K562 (cell line): Measurements from ENCODE around the gene PDCD10. TPM values are rescaled to one million over a fixed set of nuclear protein-coding genes. Genes with fewer than 3 reads are reported as not detected.

Experiments
- ATAC-seq: fragments of 200-7000 bp; cut with Tn5 transposase; 3 replicates; pipeline ENCODE4 v1.9.1; 2020; ENCODE audit warnings: moderate library complexity
- BruUV-seq: library from RNA; stranded (reverse); fragments of 400-500 nt; replicated peaks from 2 replicates; lab custom pipeline; 2021; lab: Mats Ljungman, UMichigan
- CTCF ChIA-PET: fragments of 300-600 bp; formaldehyde crosslinking; extraction: SDS; loops from one replicate; lab custom pipeline; 2021; ENCODE audit warnings: low intra/inter-chr PET ratio; lab: Yijun Ruan, JAX
- POLR2A ChIA-PET: fragments of 300-600, 350-650 bp; sonication (Branson Sonifier 250); formaldehyde crosslinking; extraction: SDS; loops from one replicate; lab custom pipeline; 2021; ENCODE audit warnings: antibody characterized with exemption, inconsistent platforms; lab: Yijun Ruan, JAX
- DNase-seq, 4 experiments: peaks; one replicate each; pipeline versions ENCODE4 v3.0.0 to v3.0.0-alpha.2; 2011 to 2018; ENCODE audit warnings: low spot score in 3 of 4, mixed read lengths in 3 of 4; ENCODE audit errors: extremely low read depth in 1 of 4
- FAIRE-seq: peaks from 2 replicates; lab custom pipeline; 2011; peaks lifted over from hg19 to GRCh38; lab: Jason Lieb, UNC
- H2AFZ ChIP-seq: 2 replicates; pipeline ENCODE4 v1.6.0; 2011; ENCODE audit warnings: low read depth, low read length, control low read depth, inconsistent platforms
- H3K27ac ChIP-seq: fragments of 200-600 bp; 3 replicates; pipeline ENCODE4 v1.8.0; 2011; ENCODE audit warnings: low read depth, mild to moderate bottlenecking, control low read depth, inconsistent platforms, low read length, moderate library complexity, mixed read lengths; ENCODE audit errors: extremely low read depth
- H3K27me3 ChIP-seq, 2 experiments: fragments of 300-600 bp in 1 of 2; 2 replicates in 1 of 2; 3 replicates in 1 of 2; pipeline versions ENCODE4 v1.6.0 to v1.8.0; 2011; ENCODE audit warnings: inconsistent platforms in 2 of 2, low read length in 2 of 2, mild to moderate bottlenecking in 1 of 2, mixed read lengths in 1 of 2, moderate library complexity in 1 of 2; ENCODE audit not compliant: control insufficient read depth in 2 of 2, insufficient read depth in 2 of 2
- H3K36me3 ChIP-seq: fragments of 300-600 bp; 3 replicates; pipeline ENCODE4 v1.8.0; 2011; ENCODE audit warnings: mild to moderate bottlenecking, low read length, inconsistent platforms; ENCODE audit not compliant: control insufficient read depth, insufficient read depth
- H3K4me1 ChIP-seq, 2 experiments: fragments of 200-600 bp in 1 of 2; replicated peaks in 1 of 2; 2 replicates in 1 of 2; 3 replicates in 1 of 2; pipeline versions ENCODE4 v1.5.1 to v1.8.0; 2011; ENCODE audit warnings: inconsistent platforms in 2 of 2, low read length in 2 of 2, mild to moderate bottlenecking in 1 of 2, mixed read lengths in 1 of 2, moderate library complexity in 1 of 2; ENCODE audit not compliant: control insufficient read depth in 2 of 2, insufficient read depth in 2 of 2
- H3K4me2 ChIP-seq: 2 replicates; pipeline ENCODE4 v1.6.1; 2011; ENCODE audit warnings: low read length, control low read depth, inconsistent platforms, mixed read lengths; ENCODE audit not compliant: insufficient read depth
- H3K4me3 ChIP-seq: fragments of 200-600 bp; sonication (generic), shearing (Covaris generic); 2 replicates; pipeline ENCODE4 v1.5.1; 2016; ENCODE audit warnings: control low read depth, inconsistent platforms
- H3K79me2 ChIP-seq: fragments of 200-600 bp; 3 replicates; pipeline ENCODE4 v1.8.0; 2011; ENCODE audit warnings: low read length, inconsistent platforms; ENCODE audit not compliant: control insufficient read depth, insufficient read depth
- H3K9ac ChIP-seq, 2 experiments: 2 replicates each; pipeline versions ENCODE4 v1.6.0 to v1.6.1; 2011; ENCODE audit warnings: low read depth in 2 of 2, low read length in 2 of 2, control low read depth in 1 of 2, inconsistent platforms in 1 of 2, mild to moderate bottlenecking in 1 of 2, mixed read lengths in 1 of 2; ENCODE audit not compliant: insufficient read depth in 1 of 2
- H3K9me1 ChIP-seq: one replicate; pipeline ENCODE4 v1.6.0; 2011; ENCODE audit warnings: inconsistent platforms, mild to moderate bottlenecking, low read length, moderate library complexity; ENCODE audit not compliant: control insufficient read depth, insufficient read depth
- H3K9me3 ChIP-seq: replicated peaks from 2 replicates; pipeline ENCODE4 v1.5.1; 2011; ENCODE audit warnings: low read depth, low read length, inconsistent platforms; ENCODE audit not compliant: control insufficient read depth, insufficient read depth
- H4K20me1 ChIP-seq: replicated peaks from 2 replicates; pipeline ENCODE4 v1.6.1; 2011; ENCODE audit warnings: low read length, inconsistent platforms, mixed read lengths; ENCODE audit not compliant: control insufficient read depth, insufficient read depth
- BRD4 ChIP-seq: fragments of 200-600 bp; sonication (generic); IDR thresholded peaks from 2 replicates; pipeline ENCODE4 v1.6.1; 2017; ENCODE audit warnings: inconsistent platforms
- CBX8 ChIP-seq: fragments of 200-600 bp; sonication (generic); IDR thresholded peaks from 2 replicates; pipeline ENCODE4 v1.6.1; 2012; ENCODE audit warnings: borderline replicate concordance, mixed run types, low read depth, mild to moderate bottlenecking, moderate library complexity, mixed read lengths, low read length, control low read depth, inconsistent platforms; ENCODE audit not compliant: poor library complexity, severe bottlenecking; ENCODE audit errors: extremely low read depth
- HDAC8 ChIP-seq: fragments of 450-650 bp; IDR thresholded peaks from 2 replicates; pipeline ENCODE4 v1.6.1; 2016; ENCODE audit warnings: mild to moderate bottlenecking, missing genetic modification characterization, moderate library complexity, missing compliant biosample characterization
- RFX1 ChIP-seq: fragments of 450-650 bp; IDR thresholded peaks from 2 replicates; pipeline ENCODE4 v1.6.1; 2016; ENCODE audit warnings: mild to moderate bottlenecking, moderate library complexity
- SREBF2 ChIP-seq: sonication (generic); formaldehyde crosslinking; IDR thresholded peaks from 2 replicates; pipeline ENCODE4 v1.4.0; 2020; ENCODE audit warnings: mild to moderate bottlenecking, missing genetic modification reagents
- ZKSCAN3 ChIP-seq: fragments of 250-450 bp; sonication (Bioruptor Pico); IDR thresholded peaks from 2 replicates; pipeline ENCODE4 v1.4.0; 2020
- ZNF407 ChIP-seq: fragments of 450-650 bp; IDR thresholded peaks from 2 replicates; pipeline ENCODE4 v1.6.1; 2016; ENCODE audit warnings: low read depth
- whole genome bisulfite sequencing: fragments of 100-300 bp; shearing (Covaris generic); methylation state at CpG from one replicate; pipeline ENCODE4 v1.1.6; 2016; ENCODE audit warnings: low coverage, mixed read lengths; ENCODE audit not compliant: insufficient coverage; ENCODE audit errors: missing lambda C conversion rate; 5-methylcytosine and 5-hydroxymethylcytosine counted together
- in situ Hi-C: fragments of 300-500 bp; cut with MboI; formaldehyde crosslinking; loops from 4 replicates; pipeline ENCODE4 v1.15.0; 2018; ENCODE audit warnings: inconsistent platforms, mixed read lengths
- intact Hi-C: fragments of 100-400 bp; cut with micrococcal nuclease; formaldehyde crosslinking; loops from 2 replicates; pipeline ENCODE4 v1.14.2; 2022
- polyA plus RNA-seq, 8 experiments: library from polyadenylated mRNA; depleted of rRNA in 4 of 8; stranded (reverse) in 5 of 8; unstranded in 3 of 8; fragments of >200 nt; fragmentation: Nextera tagmentation in 2 of 8; fragmentation: Illumina TruSeq in 1 of 8; extraction: Ambion mirVana in 2 of 8; extraction: Trizol in 1 of 8; gene quantifications; 2 replicates each; pipeline versions ENCODE4 v1.2.1 to v1.2.3, GENCODE V29; 2011 to 2014; ENCODE audit warnings: inconsistent platforms in 1 of 8, missing spikeins in 1 of 8
- total RNA-seq, 7 experiments: library from RNA; depleted of rRNA in 6 of 7; stranded (reverse); fragments of >200 nt in 6 of 7; fragmentation: Illumina TruSeq in 2 of 7; extraction: Trizol in 2 of 7; gene quantifications; 2 replicates each; pipeline versions ENCODE4 v1.2.1 to v1.2.3, GENCODE V29; 2011 to 2021; ENCODE audit warnings: low replicate concordance in 1 of 7

Gene PDCD10
- total and polyA plus RNA-seq, 9 of the 15 experiments (the other 6 are each of a cell fraction or from before 2014, with no cell fraction given), result 121 to 476 (median 232) TPM

GRCh38 chr3:167712445-167712844, 22.2 kb downstream of the PDCD10 start:
- in situ Hi-C loops, result no loop called here
- TF ChIP-seq HDAC8 (tag), result no peak
- TF ChIP-seq RFX1, result no peak
- no peak for TF ChIP-seq SREBF2 (CRISPR knock-in tag)
- no peak for TF ChIP-seq CBX8
- no peak for TF ChIP-seq ZKSCAN3 (CRISPR knock-in tag)
- no peak for TF ChIP-seq ZNF407
- TF ChIP-seq BRD4, result no peak
- ChIA-PET POLR2A (interaction anchor here (1.1 to 1.6 kb wide), 4 partner anchors 8 to 13 kb away, joined by 3 to 4 read pairs (median 3); no protein-coding TSS in a partner anchor), CTCF (no interaction called here)
- Histone ChIP-seq H3K9me3 (no peaks in the 10 kb centered on the region), H3K4me2 (no peak overlapping the region), H3K9ac (no peak overlapping the region), H3K27me3 (no peaks in the 10 kb centered on the region), H3K36me3 (peaks cover 79% of the 10 kb centered on the region), H3K4me1 (peaks cover 5 to 18% of the 10 kb centered on the region in 2 experiments; a peak in 3 of 5 replicates), H4K20me1 (peaks cover 7% of the 10 kb centered on the region), H2AFZ (no peak overlapping the region), H3K27ac (no peak overlapping the region), H3K4me3 (no peak overlapping the region), H3K9me1 (no peaks in the 10 kb centered on the region), H3K79me2 (peaks cover 100% of the 10 kb centered on the region)
- FAIRE-seq (no peak), ATAC-seq (no peak), DNase-seq (no peak)
- no TSS peak for BruUV-seq
- 86% methylated on average over 3 of the region's 3 CpGs for WGBS
- intact Hi-C loops, result no loop called here
